ENCODE results near the gene PDYN.

PDYN gene

DNA sequence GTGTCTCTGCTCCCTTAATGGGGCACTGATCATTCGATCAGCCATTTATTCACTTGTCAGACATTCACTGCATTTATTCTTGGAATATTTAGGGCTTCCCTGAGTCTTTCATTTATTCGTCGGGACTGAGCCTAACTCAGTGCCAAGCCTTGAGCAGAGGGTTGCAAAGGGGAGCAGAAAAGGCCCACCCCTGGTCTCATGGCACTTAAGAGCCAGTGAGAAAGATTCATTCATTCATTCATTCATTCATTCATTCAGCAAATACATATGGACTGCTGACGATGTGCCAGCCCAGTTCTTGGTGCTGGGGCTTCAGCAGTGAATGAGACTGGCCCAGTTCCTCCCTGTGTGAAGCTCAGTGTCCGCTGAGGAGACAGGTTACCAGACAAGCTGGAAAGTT, 62.0 kb downstream of the PDYN start:
- no peak for DNase-seq

DNA sequence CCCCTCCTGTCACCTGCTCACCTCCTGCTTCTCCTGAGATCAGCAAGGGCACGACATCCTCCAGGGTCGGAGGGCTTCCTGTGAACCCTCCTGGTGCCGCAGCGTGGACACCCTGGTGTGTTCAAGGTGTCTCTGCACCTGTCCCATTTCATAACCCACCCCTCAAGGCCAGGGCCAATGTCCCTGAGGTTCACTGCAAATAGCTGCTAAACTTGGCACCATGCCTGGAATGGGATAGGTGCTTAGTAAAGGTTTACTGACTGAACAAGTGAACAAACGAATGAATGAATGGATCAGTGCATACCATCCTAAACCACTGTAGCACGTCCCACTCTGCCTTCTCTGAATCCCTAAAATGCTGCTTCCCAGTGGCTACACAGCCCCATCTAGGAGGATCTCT, 63.7 kb downstream of the PDYN start:
- no peak for DNase-seq

DNA sequence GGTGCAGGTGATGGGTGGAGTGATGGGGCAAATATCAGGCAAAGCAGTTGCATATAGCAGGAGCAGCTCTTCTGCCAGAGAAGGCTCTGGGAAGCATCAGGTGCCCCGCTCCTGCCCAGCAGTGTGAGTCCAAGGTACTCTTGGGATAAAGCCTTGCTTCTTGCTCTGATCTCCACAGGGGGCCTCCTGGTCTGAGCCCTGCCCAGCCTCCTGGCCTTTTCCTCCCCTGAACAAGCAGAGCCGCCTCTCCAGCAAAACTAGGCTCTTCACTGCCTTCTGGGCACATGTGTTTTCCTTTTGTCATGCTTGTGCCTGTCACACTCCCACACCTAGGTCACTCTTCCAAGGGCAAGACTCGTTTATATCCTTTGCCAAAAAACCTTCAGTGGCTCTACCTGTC, 64.4 kb downstream of the PDYN start:
- no peak for DNase-seq

DNA sequence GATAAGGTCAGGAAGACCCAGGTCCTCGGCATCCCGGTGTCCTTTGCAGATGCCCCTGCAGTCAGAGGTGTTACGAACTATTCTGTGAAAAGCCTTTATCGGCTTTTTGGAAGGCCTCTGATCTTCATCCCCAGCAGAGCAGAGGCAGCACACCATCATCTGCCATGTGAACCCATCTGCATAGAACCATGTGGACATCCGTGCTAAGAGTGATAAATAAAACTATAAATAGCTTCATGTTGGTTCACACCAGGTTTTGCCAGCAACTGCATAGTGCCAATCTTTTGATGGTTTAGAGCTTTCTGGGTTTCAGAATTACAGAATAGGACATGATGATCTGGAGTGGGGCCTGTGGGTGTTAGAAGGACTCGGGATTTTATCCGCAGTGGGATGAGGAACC, 65.1 kb downstream of the PDYN start:
- DNase-seq, result no peak

All from KG1 (cell line).